HG03196 (cell line): ENCODE data around the gene SOX2.
"Not testable (repeated sequence)": the region's sequence is repeated elsewhere in the genome, so short reads cannot be mapped to it uniquely, and the experiment has no call there.

ENCODE experiments used
- ATAC-seq: cut with Tn5 transposase; IDR thresholded peaks from one replicate; pipeline ENCODE4 v1.9.1; 2021; ENCODE audit not compliant: unreplicated experiment

The SOX2 gene

DNA sequence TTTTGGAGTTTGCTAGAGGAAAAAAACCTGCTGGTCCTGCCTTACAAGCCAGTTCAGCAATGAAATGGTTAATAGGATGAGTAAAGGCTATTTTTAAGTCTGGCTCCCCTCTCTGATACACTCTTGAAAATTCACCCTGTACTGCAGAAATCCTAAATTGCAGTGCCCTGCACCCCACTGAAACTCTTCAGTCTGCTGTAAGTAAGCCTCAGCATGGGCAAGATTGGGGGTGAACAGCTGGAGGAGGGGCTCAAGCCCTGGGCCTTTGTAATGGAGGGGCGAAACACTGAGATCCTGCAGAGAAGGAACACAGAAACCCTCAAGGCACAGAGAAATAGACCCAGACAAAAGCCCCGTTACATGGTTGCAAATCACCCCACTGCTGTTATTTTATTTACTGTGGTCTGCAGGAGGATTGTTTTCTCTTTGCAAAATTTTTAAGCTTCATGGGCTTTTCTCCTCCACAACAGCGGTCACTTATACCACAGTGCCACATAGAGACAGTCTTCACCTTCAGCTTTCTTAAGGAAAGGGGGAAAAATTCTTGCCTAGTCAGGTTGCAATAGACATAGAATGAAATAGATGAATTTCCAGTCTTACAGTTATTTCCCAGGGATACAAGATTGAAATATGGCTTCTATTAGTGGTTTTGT is 45.0 kb downstream of the SOX2 start:
- ATAC-seq = no peak

DNA sequence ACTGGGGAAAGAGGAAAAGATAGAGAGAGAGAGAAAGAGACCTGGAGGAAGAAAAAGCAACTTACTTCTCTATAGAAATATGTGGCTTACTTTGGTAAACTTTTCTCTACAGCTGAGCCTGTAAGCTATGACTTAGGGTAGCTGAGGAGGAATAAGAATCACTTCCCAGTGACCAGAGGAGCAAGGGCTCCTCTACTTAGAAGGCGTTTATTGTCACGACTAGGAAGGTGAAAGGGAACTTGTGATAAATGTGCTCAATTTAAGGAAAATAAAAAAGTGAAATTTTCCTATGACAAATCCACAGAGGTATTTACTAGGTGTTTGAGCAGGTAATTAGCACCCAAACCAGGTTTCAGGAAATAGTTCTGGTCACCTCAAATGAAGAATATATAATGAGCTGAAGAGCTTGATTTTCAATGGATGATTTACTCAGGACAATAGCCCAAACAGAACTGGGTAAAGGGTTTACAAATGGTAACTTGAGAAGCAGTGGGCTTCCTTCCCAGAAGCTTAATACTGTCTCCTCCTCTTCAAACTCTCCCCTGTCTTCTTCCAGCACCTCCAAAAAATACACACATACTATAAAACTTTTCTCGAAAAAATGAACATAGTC is 46.1 kb downstream of the SOX2 start:
- ATAC-seq = no peak

DNA sequence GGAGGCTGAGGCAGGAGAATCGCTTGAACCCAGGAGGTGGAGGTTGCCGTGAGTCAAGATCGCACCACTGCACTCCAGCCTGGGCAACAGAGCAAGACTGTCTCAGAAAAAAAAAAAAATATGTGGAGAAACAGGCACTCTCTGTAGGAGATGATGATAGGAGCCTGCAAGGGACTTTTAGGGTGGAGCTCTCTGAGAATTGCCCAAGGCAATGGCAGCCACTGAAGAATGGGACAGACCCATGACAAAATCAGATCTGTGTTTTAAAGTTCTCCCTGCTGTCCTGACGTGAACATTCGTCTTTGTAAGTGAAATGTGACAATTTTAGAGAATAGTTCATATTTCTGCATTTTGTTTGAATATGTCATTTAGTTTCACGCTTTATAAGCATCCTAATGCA is 50.2 kb downstream of the SOX2 start:
- no peak for ATAC-seq

DNA sequence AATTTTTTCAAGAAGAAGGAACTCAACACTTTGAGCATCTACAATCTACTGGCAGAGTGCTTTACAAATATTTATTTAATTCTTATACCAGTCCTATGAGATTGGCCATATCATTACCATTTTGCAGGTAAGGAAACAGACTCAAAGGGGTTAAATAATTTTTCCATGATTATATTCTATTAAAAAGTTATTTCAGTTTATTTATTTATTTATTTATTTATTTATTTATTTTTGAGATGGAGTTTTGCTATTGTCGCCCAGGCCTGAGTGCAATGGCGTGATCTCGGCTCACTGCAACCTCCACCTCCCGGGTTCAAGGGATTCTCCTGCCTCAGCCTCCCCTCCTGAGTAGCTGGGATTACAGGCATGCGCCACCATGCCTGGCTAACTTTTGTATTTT is 52.3 kb downstream of the SOX2 start:
- ATAC-seq = not testable (repeated sequence)
